ENCODE results near the gene CACNA1C. TPM values are rescaled to one million over a fixed set of nuclear protein-coding genes. Genes with fewer than 3 reads are reported as not detected.
A peak's percentile ranks its signal among the peaks of the same experiment; 100 is the strongest.

The CACNA1C gene
- total RNA-seq, 6 donors from 2014 or later, result 5.2 to 45.1 (median 8.8) TPM

DNA sequence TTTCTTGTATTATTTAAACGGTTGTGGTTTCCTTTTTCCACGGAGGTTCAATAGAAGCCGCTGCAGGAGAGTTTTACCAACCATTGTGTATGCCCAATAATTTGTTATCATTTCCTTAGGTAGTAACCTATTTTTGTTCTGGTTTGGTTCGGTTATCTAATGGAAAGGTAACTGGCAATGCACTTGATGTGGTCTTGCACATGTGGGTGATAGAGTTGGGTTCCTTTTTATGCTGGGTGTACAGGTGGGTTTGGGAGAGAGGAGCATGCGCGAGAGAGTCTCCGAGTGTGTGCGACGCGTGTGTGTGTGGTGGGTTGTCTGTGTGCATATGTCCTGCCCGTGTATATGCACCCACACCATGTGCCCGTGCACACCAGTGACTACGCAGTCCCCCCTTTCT is 639.3 kb downstream of the CACNA1C start:
- TF ChIP-seq POLR2A (IDR thresholded peaks at IDR 0.05) (no peak), EP300 (IDR thresholded peaks at IDR 0.05) (no peak), POLR2AphosphoS5 (IDR thresholded peaks at IDR 0.05) (no peak)
- TF ChIP-seq, protein P1, sequence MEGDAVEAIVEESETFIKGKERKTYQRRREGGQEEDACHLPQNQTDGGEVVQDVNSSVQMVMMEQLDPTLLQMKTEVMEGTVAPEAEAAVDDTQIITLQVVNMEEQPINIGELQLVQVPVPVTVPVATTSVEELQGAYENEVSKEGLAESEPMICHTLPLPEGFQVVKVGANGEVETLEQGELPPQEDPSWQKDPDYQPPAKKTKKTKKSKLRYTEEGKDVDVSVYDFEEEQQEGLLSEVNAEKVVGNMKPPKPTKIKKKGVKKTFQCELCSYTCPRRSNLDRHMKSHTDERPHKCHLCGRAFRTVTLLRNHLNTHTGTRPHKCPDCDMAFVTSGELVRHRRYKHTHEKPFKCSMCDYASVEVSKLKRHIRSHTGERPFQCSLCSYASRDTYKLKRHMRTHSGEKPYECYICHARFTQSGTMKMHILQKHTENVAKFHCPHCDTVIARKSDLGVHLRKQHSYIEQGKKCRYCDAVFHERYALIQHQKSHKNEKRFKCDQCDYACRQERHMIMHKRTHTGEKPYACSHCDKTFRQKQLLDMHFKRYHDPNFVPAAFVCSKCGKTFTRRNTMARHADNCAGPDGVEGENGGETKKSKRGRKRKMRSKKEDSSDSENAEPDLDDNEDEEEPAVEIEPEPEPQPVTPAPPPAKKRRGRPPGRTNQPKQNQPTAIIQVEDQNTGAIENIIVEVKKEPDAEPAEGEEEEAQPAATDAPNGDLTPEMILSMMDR (IDR thresholded peaks at IDR 0.05), result no peak
- no peak for ATAC-seq (ENCODE audit: low FRiP score in 2 of 2)
- WGBS, 2 donors, result 44 to 55% methylated on average over 13 of the region's 13 CpGs
- Histone ChIP-seq H3K4me1 (peaks cover 0 to 15% (median 7%) of the 10 kb centered on the region in 4 donors), H3K27ac (no peak overlapping the region), H3K4me3 (peak overlapping the region in 3 of 4 donors; percentile 34 to 53 (median 48)), H3K9me3 (no peaks in the 10 kb centered on the region), H3K27me3 (no peaks in the 10 kb centered on the region), H3K36me3 (no peaks in the 10 kb centered on the region)
- DNase-seq, result no peak

DNA sequence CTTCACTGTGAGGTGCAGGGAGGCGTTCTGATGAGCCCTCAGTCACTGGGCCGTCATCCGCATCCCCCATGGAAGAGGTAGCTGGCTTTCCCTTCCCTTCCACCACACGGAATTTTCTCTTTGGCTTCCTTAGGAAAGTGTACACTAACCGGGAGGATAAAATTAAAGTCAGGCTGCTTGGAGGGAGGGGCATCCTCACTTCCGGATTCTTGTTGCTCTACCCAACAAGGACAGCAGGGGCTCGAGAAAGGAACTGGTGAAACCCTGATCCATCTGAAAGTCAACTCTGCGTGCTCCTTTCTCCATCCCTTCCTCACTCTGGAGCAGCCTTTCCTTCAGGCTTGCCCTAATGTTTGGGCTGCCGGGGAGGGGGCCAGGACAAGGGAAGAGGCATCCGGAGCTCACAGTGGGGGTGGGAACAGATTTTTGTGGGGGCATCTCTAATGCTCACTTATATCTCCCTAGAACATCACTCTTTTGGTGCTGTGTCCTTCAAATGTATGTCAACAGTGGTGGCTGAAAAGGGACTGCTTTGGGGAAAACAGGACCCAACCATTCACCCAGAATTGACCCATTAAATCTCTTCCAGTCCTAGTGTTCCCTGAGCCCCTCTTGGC is 640.6 kb downstream of the CACNA1C start:
- Histone ChIP-seq H3K9me3 (no peaks in the 10 kb centered on the region), H3K4me3 (no peak overlapping the region), H3K27ac (no peak overlapping the region), H3K27me3 (no peaks in the 10 kb centered on the region), H3K4me1 (peaks cover 0 to 15% (median 7%) of the 10 kb centered on the region in 4 donors), H3K36me3 (no peaks in the 10 kb centered on the region)
- TF ChIP-seq POLR2AphosphoS5 (IDR thresholded peaks at IDR 0.05), result no peak
- TF ChIP-seq, protein P1 (IDR thresholded peaks at IDR 0.05), result peak in 1 of 6 experiments; percentile 7
- no peak for DNase-seq
- 35 to 43% methylated on average over 10 of the region's 10 CpGs for WGBS, 2 donors
- ATAC-seq (ENCODE audit: low FRiP score in 2 of 2), result no peak

DNA sequence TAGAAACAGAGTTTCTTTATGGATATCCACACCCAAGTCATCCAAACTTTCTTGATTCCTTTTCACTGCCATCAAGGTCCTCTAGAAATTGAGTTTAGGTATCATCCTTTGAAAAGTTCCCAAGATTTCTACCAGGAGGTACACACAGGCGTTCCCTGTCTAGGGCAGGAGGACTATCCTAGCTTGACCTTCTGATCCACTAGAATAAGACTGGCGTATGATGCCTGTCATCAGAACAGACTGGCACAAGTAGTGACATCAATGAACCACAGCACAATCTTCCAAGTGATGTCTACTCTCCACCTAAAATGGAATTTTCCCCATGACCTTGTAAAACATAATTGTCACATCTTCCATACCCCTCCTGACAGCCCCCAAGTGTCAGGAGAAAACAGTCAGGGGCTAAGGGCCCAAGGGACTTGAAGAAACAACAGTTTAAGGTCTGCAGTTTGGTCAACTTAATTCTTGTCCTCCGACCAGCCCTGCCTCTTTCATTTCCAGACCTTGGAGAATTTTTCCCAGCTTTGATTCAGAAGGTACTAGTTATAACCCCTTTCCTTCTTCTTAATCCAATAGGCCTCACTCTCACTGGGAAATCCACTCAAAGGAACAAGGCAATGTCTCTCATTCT is 641.3 kb downstream of the CACNA1C start:
- Histone ChIP-seq H3K4me1 (peaks cover 0 to 15% (median 7%) of the 10 kb centered on the region in 4 donors), H3K4me3 (no peak overlapping the region), H3K9me3 (no peaks in the 10 kb centered on the region), H3K27ac (no peak overlapping the region), H3K27me3 (no peaks in the 10 kb centered on the region), H3K36me3 (no peaks in the 10 kb centered on the region)
- 89 to 93% methylated on average over 3 of the region's 3 CpGs for WGBS, 2 donors
- TF ChIP-seq, protein P1 (IDR thresholded peaks at IDR 0.05), result no peak
- TF ChIP-seq POLR2A (IDR thresholded peaks at IDR 0.05) (no peak), EP300 (IDR thresholded peaks at IDR 0.05) (no peak), POLR2AphosphoS5 (IDR thresholded peaks at IDR 0.05) (no peak)
- ATAC-seq (ENCODE audit: low FRiP score in 2 of 2) (no peak), DNase-seq (no peak)

DNA sequence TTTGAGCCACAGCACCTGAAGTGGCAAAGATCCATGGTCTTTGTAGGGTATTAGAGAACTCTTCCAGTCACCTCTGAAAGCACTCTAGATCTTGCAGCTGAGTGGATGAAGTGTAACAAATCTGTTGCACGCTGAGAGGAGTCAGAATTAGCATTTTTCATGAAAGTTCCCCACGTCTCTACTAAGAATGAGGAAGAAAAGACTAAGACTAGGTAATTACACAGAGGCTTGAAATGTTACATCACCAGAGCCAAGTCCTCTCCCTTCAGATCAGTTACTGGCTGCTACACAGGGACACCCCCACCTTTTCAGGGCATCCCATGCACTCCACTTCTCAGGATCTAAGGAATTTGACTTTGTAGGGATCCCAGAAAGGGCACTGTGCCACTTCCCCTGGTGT is 643.3 kb downstream of the CACNA1C start:
- Histone ChIP-seq H3K27me3 (no peaks in the 10 kb centered on the region), H3K4me1 (peaks cover 0 to 7% (median 5%) of the 10 kb centered on the region in 4 donors), H3K9me3 (no peaks in the 10 kb centered on the region), H3K4me3 (no peak overlapping the region), H3K36me3 (no peaks in the 10 kb centered on the region), H3K27ac (no peak overlapping the region)
- WGBS, 2 donors, result 36 to 46% methylated on average over 2 of the region's 2 CpGs
- TF ChIP-seq, protein P1 (IDR thresholded peaks at IDR 0.05), result no peak
- TF ChIP-seq EP300 (IDR thresholded peaks at IDR 0.05) (no peak), POLR2A (IDR thresholded peaks at IDR 0.05) (no peak), POLR2AphosphoS5 (IDR thresholded peaks at IDR 0.05) (no peak)
- no peak for DNase-seq
- no peak for ATAC-seq (ENCODE audit: low FRiP score in 2 of 2)

Measured in upper lobe of left lung (tissue), 6 donors.